Pancreas (tissue), 10 donors: ENCODE results near the gene DNAJC16. TPM values are rescaled to one million over a fixed set of nuclear protein-coding genes. Genes with fewer than 3 reads are reported as not detected.
A peak's percentile ranks its signal among the peaks of the same experiment; 100 is the strongest.

Source experiments
- ATAC-seq, 4 donors: fragments of 200-7000 bp; cut with Tn5 transposase; one replicate each; pipeline versions ENCODE4 v1.8.0 to v1.9.1; 2020; ENCODE audit warnings: mild to moderate bottlenecking in 4 of 4, moderate library complexity in 4 of 4
- DNase-seq, 6 donors: peaks; one replicate each; pipeline ENCODE4 v3.0.0-alpha.2; 2020
- FAIRE-seq: peaks from 2 replicates; lab custom pipeline; 2012; peaks lifted over from hg19 to GRCh38; lab: Jason Lieb, UNC
- H3K27ac ChIP-seq, 4 donors: fragments of 200-600 bp; sonication (generic); 1 replicate in 3 of 4; 2 replicates in 1 of 4; pipeline versions ENCODE4 v1.5.0 to v1.8.0; 2020
- H3K27me3 ChIP-seq, 4 donors: fragments of 200-600 bp; one replicate each; pipeline ENCODE4 v1.8.0; 2021
- H3K36me3 ChIP-seq, 3 donors: fragments of 200-600 bp; sonication (generic) in 1 of 3; one replicate each; pipeline versions ENCODE4 v1.5.0 to v1.8.0; 2020 to 2021
- H3K4me1 ChIP-seq, 3 donors: fragments of 200-600 bp; one replicate each; pipeline ENCODE4 v1.8.0; 2021
- H3K4me3 ChIP-seq, 4 donors: fragments of 200-600 bp; sonication (generic) in 2 of 4; one replicate each; pipeline versions ENCODE4 v1.5.0 to v1.8.0; 2020 to 2021
- H3K9me3 ChIP-seq, 4 donors: fragments of 200-600 bp; one replicate each; pipeline ENCODE4 v1.8.0; 2021
- WGBS, 2 donors: extraction: QIAGEN DNeasy Blood & Tissue Kit; methylation state at CpG; one replicate each; pipeline ENCODE4 v1.1.7; 2013; 5-methylcytosine and 5-hydroxymethylcytosine counted together
- intact Hi-C, 3 donors: fragments of 100-400 bp; cut with DNase I; formaldehyde crosslinking; loops; one replicate each; pipeline versions ENCODE4 v1.11.1 to v1.14.2; 2022
- polyA plus RNA-seq, 2 donors: library from polyadenylated mRNA; stranded (reverse); fragments of 200-250 nt; gene quantifications; one replicate each; pipeline ENCODE4 v1.2.3, GENCODE V29; 2013
- total RNA-seq, 6 donors: library from RNA; stranded (reverse); fragmentation: NEBNext Ultra II Directional in 4 of 6; extraction: Animal tissue kit (Norgen Biotek cat#: 25700) in 4 of 6; gene quantifications; one replicate each; pipeline versions ENCODE4 v1.2.1 to v1.2.4, GENCODE V29; 2021 to 2023
- TF ChIP-seq, protein P1 (sequence below), 4 donors: fragments of 200-600 bp; sonication (generic) in 3 of 4; IDR thresholded peaks; one replicate each; pipeline versions ENCODE4 v1.5.0 to v1.8.0; 2021; ENCODE audit warnings: antibody characterized with exemption in 4 of 4
- donor health status: healthy with polysubstance abuse.
- donor health status: DM: no; HTN: no; CAD: no; lungs with moderate emphysema.
- donor health status: DM: no; HTN: no; CAD: no.
- donor health status: control.
- donor health status: control.
- donor health status: Bipolar disorder and iron deficiency.
- donor health status: DM: yes; HTN: yes; CAD: no.
- donor health status: DM: no; HTN: no; CAD: no.
- donor health status: DM: no; HTN: no; CAD: no.
- donor health status: DM: yes; HTN: yes; CAD: no.

Gene DNAJC16
- total and polyA plus RNA-seq, 8 donors, result 5.0 to 16.2 (median 9.9) TPM

DNA sequence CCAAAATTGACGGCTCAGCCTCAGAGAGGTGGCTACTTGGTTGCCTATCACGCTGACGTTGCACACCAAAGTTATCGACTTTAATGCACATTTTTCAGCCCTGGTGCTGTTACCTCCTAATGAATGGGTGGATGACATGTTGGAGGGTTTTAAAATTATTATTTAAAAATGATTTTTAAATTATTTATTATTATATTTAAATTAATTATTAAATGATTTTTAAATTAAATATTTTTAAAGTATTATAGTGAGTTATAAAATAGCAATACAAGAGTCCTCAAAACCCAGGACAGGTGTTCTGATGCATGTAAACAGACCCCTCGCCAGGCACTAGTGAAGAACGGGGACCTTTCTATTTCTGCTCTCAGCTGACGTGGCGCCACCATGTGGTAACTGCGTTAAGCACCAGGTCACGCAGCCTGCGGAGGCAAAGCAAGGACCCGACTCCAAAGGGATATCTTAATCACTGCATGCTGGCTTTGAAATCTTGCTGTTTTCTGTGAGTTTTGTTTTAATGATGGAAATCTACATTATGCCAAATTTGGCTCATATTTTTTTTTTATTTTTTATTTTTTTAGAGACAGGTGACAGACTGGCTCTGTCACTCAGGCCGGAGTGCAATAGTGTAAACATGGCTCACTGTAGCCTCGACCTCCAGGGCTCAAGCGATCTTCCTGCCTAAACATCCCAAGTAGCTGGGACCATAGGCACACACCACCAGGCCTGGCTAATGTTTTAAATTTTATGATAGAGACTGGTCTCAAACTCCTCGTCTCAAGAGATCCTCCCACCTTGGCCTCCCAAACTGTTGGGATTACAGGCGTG lies 25.2 kb upstream of the DNAJC16 start:
- ATAC-seq, result peak; percentile 44 to 84 (median 79)
- no peak overlapping the region for H3K4me3 ChIP-seq
- FAIRE-seq, result no peak
- peak; percentile 65 to 86 (median 74) for DNase-seq
- no peaks in the 10 kb centered on the region for H3K9me3 ChIP-seq
- H3K27ac ChIP-seq, result no peak overlapping the region
- H3K27me3 ChIP-seq, result no peaks in the 10 kb centered on the region
- H3K36me3 ChIP-seq, result peaks cover 0 to 6% (median 5%) of the 10 kb centered on the region in 3 donors
- WGBS, 2 donors, result 64 to 71% methylated on average over 17 of the region's 17 CpGs
- TF ChIP-seq, protein P1, sequence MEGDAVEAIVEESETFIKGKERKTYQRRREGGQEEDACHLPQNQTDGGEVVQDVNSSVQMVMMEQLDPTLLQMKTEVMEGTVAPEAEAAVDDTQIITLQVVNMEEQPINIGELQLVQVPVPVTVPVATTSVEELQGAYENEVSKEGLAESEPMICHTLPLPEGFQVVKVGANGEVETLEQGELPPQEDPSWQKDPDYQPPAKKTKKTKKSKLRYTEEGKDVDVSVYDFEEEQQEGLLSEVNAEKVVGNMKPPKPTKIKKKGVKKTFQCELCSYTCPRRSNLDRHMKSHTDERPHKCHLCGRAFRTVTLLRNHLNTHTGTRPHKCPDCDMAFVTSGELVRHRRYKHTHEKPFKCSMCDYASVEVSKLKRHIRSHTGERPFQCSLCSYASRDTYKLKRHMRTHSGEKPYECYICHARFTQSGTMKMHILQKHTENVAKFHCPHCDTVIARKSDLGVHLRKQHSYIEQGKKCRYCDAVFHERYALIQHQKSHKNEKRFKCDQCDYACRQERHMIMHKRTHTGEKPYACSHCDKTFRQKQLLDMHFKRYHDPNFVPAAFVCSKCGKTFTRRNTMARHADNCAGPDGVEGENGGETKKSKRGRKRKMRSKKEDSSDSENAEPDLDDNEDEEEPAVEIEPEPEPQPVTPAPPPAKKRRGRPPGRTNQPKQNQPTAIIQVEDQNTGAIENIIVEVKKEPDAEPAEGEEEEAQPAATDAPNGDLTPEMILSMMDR (IDR thresholded peaks at IDR 0.05), result peak; percentile 30 to 67 (median 58)
- H3K4me1 ChIP-seq, result peaks cover 0 to 8% (median 0%) of the 10 kb centered on the region in 3 donors
- intact Hi-C loops, result loop anchor here in 1 of 3 donors (10.0 kb wide), 1 partner anchor 187 kb away; no protein-coding TSS in a partner anchor

DNA sequence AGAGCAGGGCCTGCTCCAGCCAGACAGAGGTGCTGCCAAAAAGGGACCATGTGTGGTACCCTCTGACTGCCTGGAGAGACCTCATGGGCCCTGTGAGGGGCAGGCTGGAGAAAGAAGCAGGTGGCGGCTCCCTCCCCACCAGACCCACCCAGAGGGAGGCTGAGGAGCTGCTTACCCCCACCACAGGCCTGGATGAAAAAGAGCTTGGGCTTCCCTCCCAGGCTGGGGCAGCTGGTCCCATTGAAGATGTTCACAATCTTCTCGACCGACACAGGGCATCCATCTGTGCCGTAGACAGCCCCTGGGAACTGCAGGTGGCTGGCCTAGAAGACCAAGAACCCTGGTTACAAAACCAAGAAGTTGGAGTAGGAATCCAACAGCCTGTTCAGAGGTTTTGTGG lies 22.2 kb upstream of the DNAJC16 start:
- TF ChIP-seq, protein P1 (IDR thresholded peaks at IDR 0.05), result no peak
- WGBS, 2 donors, result 88 to 91% methylated on average over 4 of the region's 4 CpGs
- H3K9me3 ChIP-seq, result no peaks in the 10 kb centered on the region
- H3K4me3 ChIP-seq, result no peak overlapping the region
- FAIRE-seq, result no peak
- no peak overlapping the region for H3K27ac ChIP-seq
- intact Hi-C loops, result loop anchor here in 1 of 3 donors (10.0 kb wide), 1 partner anchor 190 kb away; no protein-coding TSS in a partner anchor
- H3K4me1 ChIP-seq, result peaks cover 0 to 11% (median 3%) of the 10 kb centered on the region in 3 donors
- DNase-seq, result peak in 1 of 6 donors; percentile 36
- no peak for ATAC-seq
- peaks cover 0 to 6% (median 5%) of the 10 kb centered on the region in 3 donors for H3K36me3 ChIP-seq
- no peaks in the 10 kb centered on the region for H3K27me3 ChIP-seq

DNA sequence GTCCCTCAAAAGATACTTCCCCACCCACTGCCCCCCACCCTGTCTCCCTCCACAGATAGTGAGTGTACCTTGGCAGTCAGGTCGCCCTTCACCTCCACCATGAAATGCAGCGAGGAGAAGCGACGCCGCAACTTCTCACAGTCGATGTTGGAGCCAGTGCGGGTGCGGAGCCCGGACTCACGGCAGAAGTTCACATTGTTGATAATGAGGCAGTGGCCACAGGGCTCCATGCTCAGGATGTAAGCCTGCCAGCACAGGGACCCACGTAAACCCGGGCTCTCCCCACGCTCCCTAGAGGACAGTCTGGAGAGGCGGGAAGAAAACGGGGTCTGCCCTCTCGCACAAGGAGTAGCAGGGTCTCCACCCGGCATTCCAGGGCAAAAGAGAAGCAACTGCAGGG lies 19.8 kb upstream of the DNAJC16 start:
- Histone ChIP-seq H3K4me3 (no peak overlapping the region), H3K27ac (peak overlapping the region in 1 of 4 donors; percentile 21), H3K27me3 (no peaks in the 10 kb centered on the region), H3K36me3 (peaks cover 0 to 6% (median 5%) of the 10 kb centered on the region in 3 donors), H3K9me3 (no peaks in the 10 kb centered on the region), H3K4me1 (peaks cover 0 to 8% (median 3%) of the 10 kb centered on the region in 3 donors)
- 82 to 86% methylated on average over 17 of the region's 17 CpGs for WGBS, 2 donors
- no peak for ATAC-seq
- intact Hi-C loops, result loop anchor here in 1 of 3 donors (10.0 kb wide), 1 partner anchor 192 kb away; no protein-coding TSS in a partner anchor
- no peak for FAIRE-seq
- no peak for DNase-seq
- TF ChIP-seq, protein P1 (IDR thresholded peaks at IDR 0.05), result no peak

DNA sequence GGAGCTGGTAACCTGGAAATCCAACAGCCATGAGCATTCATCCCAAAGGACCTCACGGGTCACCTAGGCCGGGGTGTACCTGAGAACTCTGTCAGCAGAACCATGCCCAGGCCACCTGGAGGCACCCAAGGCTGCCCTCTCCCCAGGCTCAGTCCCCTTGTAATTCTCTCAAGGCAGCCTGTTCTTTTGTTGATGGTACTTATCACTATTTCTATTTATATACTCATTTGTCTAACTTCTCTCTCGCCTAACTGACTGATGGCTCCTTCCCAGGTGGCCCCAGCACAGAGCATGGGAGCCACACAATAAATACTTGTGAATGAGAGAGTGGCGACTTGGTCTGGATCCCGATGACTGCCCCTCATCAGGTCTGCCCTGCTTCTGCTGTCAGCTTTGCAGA lies 19.4 kb upstream of the DNAJC16 start:
- TF ChIP-seq, protein P1 (IDR thresholded peaks at IDR 0.05), result no peak
- peak in 1 of 6 donors; percentile 52 for DNase-seq

More for the DNA sequence above, 19.4 kb upstream of the DNAJC16 start:
- Histone ChIP-seq H3K4me1 (peaks cover 0 to 8% (median 3%) of the 10 kb centered on the region in 3 donors), H3K27ac (peak overlapping the region in 1 of 4 donors; percentile 21), H3K4me3 (no peak overlapping the region), H3K36me3 (peaks cover 0 to 6% (median 5%) of the 10 kb centered on the region in 3 donors), H3K9me3 (no peaks in the 10 kb centered on the region), H3K27me3 (no peaks in the 10 kb centered on the region)
- peak; percentile 41 to 86 (median 63) for ATAC-seq
- no peak for FAIRE-seq
- WGBS, 2 donors, result 33 to 42% methylated on average over 5 of the region's 5 CpGs
- intact Hi-C loops, result loop anchor here in 1 of 3 donors (10.0 kb wide), 1 partner anchor 192 kb away; no protein-coding TSS in a partner anchor
